GM21515 (cell line): ENCODE measurements around the gene FN3K.
A peak's percentile ranks its signal among the peaks of the same experiment; 100 is the strongest.

Experiments
- ATAC-seq: cut with Tn5 transposase; IDR thresholded peaks from one replicate; pipeline ENCODE4 v1.9.1; 2021; ENCODE audit not compliant: unreplicated experiment

The FN3K gene

DNA sequence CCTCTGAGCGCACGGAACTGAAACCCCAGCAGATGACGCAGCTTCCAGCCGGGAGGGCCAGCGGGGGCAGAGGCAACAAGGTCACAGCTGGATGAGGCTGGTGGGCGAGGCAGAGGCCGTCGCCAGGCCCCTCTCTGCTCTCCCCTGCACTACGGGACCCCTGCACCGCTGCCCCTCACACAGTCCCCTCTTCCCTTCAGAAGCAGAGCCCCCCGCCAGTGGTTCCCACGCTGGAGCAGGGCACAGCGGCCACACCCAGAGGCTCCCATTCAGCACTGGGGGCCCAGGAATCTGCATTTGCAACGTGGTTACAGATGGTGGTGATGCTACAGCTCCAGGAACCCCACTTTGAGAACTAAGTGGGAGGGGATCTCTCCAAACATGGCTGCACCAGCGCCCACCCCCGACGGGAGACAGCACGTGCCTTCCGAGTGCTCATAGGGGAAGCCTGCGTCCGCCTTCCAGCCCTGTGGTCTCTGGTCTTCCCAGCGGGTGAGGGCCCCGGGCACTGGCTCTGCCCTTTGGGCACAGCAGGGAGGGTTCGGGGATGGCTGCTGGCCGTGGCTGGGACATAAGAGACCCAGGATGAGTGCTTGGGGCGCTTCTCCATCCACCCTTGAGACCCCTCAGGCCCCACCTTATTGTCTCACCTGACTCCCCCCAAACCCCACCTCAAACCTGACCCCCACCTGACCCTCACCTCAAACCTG lies 32.2 kb upstream of the FN3K start:
- ATAC-seq, result no peak

DNA sequence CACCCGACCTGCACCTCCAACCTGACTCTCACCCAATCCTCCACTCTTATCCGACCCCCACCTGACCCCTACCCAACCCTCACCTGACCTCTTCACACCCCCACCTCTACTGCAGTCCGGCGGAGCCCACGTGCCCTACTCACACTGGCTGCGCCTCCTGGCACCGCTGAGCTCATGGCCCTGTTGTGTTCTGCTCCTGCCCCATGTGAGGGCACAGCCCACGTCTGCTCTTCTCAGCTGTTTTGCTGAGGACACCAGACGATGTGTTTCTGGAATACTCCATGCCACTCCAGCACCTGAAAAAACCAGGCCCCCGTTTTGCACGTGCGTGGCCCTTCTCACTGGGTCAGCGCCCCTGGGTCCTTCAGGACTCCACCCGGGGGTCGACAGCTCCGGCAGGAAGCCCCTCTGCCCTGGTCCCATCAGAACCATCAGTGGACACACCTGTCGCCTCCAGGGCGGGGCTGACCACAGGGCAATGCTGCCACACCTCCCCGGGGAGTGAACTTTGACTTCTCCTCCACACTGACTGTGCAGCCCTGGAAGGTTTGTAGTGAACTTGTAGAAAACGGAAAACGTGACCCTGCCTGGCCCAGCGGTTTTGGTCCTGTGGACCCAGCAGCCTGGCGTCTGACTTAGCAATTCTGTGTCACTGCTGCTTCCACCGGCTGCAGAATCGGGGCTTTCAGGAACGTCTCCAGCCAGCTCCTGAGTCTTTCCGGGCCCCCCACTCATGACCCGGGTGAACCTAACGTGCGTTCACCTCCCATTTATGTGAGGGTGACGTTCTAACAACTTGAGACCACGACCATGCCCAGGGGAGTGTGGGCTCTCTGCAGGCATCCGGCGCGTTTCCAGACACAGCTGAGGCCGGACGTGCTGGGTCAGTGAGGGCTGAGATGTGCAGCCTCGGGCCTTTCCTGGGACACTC lies 31.2 kb upstream of the FN3K start:
- no peak for ATAC-seq

DNA sequence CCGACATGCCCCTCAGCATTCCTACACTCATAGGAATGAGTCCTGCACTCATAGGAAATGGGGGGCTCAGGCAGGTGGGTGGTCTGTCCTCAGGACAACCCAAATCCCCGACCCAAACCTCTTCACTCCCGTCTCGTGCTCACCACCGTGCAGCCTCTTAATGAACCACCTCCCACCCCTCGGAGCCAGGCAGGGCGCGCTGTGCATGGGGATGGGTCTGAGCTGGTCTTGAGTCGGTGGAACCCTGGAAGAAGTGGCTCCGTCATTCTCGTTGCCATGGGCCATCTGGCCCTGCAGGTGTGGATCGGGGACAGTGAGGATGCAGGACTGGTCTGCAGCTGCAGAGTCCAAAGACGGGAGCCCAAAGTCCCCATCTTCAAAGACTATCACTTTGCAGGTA lies 30.5 kb upstream of the FN3K start:
- ATAC-seq, result no peak

DNA sequence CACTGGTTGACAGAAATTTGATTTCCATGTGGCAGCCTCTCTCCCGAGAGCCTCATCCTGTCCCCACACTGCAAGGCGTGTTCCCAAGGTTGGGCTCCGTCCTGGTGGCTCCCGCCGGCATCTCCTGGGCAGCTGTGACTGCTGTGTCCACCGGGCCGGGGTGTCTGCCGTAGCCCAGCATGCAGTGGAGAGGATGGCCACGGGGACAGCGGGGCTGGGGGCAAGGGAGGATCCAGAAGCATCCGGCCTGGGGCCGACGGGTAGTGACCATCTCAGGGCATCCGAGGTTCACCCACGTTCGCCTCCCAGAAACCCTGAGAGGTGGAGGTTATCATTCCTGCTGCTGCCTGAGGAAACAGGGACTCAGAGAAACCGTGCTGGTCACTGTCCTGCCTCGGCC lies 29.7 kb upstream of the FN3K start:
- ATAC-seq, result no peak

DNA sequence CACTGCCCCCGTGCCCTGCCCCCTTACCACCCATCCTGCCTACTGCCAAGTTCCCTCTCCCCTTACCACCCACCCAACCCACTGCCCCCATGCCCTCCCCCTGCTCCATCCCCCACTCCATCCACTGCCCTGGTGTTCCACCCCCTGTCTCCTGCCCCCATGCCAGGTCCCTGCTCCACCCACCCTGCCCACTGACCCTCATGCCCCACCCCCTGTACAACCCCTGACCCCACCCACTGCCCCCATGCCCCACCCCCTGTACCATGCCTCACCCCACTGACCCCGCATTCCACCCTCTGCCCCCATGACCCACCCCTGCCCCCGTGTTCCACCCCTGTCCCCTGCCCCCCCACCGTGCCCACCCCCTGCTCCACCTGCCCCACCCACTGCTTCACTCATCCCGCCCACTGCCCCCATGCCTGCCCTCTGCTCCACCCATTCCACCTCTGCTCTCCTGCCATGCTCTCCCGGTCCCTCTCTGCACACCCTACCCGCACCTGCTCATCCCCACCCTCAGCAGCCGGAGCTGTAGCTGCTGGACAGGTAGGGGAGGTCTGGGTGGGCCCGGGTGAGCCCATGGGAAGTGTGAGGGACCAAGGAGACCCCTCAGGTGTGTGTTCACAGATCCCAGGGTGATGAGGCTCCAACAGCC lies 26.3 kb upstream of the FN3K start:
- ATAC-seq, result no peak

DNA sequence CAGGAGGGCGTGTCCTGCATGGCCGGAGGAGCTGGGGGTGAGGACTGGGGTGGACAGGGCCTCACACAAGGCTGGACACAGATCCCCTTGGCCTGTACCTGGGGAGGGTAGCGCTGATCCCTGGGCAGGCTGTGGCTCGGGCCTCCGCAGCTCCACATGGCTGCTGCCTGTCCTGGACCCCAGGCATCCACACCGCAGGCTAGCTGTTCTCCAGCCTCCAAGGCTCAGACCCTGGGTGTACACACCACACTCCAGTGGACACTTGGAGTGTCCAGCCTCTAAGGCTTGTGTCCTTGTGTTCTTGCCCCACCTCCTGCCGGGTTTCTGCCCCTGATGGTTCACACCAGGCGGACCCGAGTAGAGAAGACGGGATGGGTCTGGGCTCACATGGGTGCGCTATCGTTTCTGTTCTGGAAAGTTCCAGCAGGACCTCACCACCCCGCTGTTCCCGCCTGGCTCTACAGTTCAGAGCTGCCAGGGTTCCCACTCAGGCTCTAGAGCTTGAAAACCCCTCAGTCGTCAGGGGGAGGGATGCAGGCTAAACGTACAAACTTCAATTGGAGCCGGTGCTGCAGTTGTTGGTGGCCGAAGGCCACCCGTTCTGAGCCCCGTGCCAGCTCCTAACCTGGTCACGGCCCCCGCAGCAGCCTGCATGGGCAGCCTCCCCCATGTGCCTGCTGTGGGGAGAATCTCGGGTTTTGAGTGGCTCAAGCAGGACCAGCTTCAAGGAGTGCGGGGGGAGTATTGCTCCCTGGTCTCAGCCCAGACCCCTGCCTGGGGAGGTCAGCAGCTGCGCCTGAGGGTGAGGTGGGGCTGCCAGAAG lies 25.5 kb upstream of the FN3K start:
- no peak for ATAC-seq

DNA sequence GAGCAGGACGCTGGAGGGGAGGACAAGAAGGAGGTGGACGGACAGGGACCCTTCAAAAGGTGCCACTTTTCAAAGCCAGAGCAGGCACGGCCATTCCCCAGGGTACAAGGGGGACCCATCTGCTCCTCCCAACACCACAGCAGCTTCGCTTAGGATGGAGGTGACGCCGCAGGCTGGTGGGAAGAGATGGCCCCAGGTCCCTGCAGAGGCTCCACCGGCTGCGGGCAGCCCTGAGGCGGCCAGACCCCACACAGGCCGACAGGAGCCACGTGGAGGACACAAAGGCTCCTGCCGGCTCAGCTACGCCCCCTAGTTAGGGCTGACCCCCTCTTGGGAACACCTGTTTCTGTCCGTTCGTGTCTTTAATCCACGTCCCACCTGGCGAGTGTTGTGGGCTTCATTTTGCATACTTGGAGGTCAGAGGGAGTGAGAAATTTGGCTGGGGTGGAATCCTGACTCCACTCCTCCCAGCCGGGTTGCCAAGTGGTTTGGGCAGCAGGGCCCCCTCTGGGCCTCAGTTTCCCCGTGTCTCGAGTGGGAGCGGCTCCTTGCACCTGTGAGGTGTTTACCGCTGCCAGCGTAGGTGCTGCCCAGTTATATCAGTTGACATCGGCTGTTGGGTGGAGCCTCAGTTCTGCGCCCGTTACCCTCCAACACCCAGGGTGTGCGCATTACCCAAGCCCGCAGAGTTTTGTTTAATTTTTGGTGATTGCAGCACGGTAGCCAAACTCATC lies 24.7 kb upstream of the FN3K start:
- ATAC-seq, result no peak

DNA sequence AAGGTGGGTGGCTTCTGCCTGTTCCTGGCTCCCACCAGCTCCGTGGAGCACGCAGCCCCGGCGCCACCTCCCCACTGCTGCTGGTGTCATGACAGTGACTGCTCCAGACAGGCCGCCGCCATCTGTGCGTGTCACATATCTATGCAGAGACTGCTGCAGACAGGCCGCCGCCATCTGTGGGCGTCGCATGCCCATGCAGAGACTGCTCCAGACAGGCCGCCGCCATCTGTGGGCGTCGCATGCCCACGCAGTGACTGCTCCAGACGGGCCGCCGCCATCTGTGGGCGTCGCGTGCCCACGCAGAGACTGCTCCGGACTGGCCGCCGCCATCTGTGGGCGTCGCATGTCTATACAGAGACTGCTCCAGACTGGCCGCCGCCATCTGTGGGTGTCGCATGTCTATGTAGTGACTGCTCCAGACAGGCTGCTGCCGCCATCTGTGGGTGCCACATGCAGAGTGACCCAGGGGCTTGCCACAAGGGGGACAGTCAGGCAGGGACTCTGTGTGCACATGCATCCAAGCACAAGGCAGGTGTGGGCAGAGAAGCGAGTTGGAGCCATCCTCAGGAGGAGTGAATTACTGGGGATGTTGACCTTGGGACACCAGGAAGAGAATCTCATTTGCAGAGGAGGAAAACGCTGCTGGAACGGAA lies 22.2 kb upstream of the FN3K start:
- ATAC-seq, result no peak

DNA sequence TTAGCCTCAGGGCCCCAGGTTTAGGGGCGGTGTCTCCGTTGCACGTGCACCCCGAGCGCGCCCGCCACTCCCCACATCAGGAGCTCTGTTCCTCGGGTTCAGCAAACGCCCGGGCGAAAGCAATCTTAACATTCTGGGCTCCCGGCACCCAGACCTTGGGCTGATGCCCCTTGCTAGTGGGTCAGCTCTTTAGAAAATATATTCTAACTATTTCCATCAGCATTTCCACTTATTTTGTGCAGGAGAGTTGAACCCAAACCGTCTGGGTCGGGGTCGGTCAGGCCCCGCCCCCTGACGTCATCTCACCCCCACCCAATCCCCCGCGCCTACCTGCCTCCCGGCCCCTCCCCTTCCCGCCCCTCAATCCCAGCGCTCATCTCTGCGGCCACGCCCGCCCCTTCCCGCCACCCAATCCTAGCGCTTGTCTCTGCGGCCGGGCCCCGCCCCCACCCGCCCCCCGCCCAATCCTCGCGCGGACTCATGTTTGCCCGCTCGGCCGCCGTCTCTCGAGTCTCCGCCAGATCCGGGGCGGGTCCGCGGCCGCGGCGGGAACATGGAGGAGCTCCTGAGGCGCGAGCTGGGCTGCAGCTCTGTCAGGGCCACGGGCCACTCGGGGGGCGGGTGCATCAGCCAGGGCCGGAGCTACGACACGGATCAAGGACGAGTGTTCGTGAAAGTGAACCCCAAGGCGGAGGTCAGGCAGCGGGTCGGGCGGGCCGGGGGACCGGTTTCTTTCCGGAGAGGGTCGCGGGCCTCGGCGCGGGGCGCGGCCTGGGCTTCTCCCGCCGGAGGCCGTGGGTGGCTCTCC lies 19.0 kb upstream of the FN3K start, which contains the start of gene FN3KRP:
Gene FN3KRP (plus strand): TSS at position 504 of the 808 bp plus-strand sequence. CDS start 50 bp downstream, at position 554.
- ATAC-seq, result peak; percentile 59

DNA sequence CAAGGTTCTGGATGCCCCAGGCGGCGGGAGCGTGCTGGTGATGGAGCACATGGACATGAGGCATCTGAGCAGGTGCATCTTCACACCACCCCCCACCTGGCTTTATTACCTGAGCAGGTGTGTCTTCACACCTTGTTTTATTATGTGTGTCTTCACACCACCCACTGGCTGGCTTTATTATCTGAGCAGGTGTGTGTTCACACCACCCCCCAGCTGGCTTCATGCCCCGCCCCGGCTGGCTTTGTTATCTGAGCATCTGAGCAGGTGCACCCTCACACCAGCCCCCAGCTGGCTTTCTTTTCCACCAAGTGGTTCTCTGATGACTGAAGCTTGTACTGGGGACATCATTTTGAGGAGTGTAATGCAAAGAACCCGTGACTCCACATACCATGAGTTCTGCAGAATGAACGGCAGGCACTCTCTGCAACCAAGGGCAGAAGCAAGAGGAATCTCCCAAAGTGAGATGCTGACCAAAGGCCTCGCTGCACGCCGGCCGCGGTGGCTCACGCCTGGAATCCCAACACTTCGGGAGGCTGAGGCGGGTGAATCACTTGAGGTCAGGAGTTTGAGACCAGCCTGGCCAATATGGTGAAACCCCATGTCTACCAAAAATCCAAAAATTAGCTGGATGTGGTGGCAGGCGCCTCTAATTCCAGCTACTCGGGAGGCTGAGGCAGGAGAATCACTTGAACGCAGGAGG lies 16.3 kb upstream of the FN3K start:
- ATAC-seq, result no peak

DNA sequence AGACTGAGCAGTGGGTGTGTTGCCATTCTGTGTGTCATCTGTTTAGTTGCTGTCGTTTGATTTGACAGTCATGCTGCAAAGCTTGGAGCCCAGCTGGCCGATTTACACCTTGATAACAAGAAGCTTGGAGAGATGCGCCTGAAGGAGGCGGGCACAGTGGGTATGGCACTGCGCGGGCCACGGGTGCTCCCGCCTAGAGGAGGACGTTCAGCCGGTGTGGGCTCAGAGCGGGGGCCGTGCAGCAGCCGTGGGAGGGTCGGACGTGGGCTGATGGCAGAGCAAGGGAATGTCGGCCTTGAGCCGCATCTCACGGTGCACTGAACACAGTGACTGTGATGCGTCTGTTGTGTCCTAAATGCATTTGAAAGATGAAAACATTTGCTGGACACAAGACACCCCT lies 15.2 kb upstream of the FN3K start:
- no peak for ATAC-seq

DNA sequence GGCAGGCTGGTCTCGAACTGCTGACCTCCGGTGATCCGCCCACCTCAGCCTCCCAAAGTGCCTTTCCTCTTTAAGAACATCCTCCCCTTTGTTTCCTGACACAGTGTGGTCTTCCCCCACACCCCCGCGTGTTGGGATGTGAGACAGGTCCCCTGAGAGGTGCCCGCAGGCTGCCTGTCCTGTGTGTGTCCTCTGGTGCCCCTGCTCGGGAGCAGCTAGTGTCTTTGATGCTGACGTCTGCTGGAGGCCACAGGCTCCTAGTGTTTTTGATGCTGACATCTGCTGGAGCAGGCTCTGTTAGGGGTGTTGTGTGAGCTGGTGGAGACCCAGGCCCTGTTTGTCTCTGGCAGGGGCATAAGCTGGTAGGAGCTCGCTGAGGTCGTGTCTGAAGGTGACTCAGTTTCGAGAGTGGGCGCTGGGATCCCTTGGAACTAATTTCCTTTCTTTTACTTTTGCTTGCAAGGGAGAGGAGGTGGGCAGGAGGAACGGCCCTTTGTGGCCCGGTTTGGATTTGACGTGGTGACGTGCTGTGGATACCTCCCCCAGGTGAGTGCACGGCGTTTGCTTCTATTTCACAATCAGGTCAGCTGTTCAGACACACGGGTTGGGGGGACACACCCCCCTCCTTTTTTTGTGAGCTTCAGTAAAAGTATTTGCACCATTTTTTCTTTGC lies 12.9 kb upstream of the FN3K start:
- no peak for ATAC-seq

DNA sequence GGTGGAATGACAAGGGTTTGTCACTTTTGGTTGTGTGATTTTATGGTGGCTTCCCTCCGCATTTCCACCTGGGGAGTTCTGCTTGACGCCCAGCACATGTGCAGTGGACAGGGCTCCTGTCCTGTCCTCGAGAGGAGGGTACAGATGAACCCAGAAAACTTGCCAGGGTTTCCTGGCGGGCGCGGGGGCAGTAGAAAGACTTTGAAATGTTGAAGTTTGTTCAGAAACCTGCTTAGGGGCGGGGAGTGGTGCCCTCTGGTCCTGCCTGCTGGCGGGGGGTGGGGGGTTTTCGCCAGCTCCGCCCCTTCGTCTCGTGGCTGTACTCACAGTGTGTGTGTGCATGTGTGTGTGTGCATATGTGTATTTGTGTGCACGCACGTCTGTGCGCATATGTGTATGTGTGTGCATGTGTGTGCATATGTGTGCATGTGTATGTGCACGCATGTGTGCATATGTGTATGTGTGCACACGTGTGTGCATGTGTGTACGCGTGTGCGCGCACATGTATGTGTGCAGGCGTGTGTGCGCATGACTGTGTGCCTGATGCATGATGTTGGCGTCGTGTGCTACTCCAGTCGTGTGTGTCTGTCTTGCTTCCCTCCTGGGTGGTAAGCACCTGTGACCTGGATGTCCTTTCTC lies 12.1 kb upstream of the FN3K start:
- ATAC-seq, result no peak

DNA sequence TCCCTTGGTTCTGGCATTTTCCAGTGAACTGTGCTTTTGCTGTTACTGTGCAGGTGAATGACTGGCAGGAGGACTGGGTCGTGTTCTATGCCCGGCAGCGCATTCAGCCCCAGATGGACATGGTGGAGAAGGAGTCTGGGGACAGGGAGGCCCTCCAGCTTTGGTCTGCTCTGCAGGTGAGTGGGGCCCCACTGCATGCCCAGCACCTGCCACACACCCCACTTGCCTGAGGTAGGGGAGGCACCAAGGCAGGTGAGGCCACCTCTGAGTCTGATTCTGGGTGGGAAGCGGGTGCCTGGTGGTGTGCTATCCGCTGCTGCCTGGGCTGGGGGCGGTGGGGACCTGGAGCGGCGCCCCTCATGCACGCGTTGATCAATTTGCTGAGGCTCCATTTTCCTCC lies 9.0 kb upstream of the FN3K start:
- ATAC-seq, result no peak

DNA sequence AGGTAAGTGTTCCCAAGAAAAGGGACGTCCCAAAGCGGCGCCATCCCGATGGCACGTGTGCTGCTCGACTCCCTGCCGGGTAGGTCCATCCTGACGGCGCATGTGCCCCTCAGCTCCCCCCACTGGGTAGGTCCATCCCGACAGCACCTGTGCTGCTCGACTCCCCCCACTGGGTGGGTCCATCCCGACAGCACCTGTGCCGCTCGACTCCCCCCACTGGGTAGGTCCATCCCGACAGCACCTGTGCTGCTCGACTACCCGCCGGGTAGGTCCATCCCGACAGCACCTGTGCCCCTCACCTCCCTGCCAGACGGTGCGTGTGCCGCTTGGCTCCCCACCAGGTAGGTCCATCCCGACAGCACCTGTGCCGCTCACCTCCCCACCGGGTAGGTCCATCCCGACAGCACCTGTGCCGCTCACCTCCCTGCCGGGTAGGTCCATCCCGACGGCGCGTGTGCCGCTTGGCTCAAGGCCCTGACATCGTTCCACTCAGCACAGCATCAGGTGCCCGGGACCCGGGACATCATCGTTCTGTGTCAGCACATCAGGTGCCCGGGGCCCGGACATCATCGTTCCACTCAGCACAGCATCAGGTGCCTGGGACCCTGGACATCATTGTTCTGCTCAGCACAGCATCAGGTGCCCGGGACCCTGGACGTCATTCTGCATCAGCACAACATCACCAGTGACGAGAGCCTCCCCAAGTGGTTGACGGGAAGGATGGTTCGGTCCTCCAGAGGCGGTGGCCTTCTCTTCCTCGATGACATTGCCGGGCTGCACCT lies 5.7 kb upstream of the FN3K start:
- no peak for ATAC-seq

DNA sequence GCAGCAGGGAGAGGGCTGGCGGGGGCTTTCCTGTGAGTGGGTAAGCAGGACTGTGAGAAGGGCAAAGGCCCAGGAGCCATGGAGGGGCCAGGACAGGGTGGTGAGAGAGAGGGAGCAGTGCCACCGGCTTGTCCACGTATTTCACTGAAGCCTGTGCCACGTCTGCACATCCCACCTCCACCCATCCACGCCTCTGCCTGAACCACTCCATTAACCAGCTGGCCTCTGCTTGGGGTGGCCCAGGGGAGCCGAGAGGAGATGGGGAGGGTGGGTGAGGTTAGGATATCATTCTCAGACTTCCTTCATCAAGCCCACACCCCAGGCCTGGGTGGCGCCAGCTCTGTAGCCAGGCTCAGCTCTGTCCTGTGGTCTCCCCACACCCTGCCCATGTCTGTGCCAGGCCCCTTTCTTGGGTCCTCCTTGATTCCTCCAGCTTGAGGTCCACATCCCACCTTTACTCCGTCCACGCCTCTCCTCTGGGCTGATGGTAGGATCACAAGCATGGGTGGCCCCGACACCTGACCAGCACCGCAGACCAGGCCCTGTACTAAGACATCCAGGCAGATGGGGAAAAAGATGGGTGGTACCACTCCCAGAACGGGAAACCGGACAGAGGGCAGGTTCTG lies 3.2 kb upstream of the FN3K start:
- ATAC-seq, result no peak
